ENCODE data around the gene VPS13D.

Gene VPS13D

GRCh38 chr1:12438349-12438924 lies 208.6 kb downstream of the VPS13D start:
- H3K4me3 Mint-ChIP-seq, result peak overlapping the region; percentile 18
- peak; percentile 54 for DNase-seq
- no peaks in the 10 kb centered on the region for H3K27me3 Mint-ChIP-seq
- peaks cover 91% of the 10 kb centered on the region for H3K4me1 Mint-ChIP-seq (ENCODE audit: low read depth)
- H3K9me3 Mint-ChIP-seq, result no peaks in the 10 kb centered on the region
- peaks cover 52% of the 10 kb centered on the region for H3K36me3 Mint-ChIP-seq (ENCODE audit: low read depth)
- peak overlapping the region; percentile 83 for H3K27ac Mint-ChIP-seq

- Mint-ChIP-seq H3K27ac (peak overlapping the region; percentile 83), H3K36me3 (ENCODE audit: low read depth) (peaks cover 53% of the 10 kb centered on the region), H3K9me3 (no peaks in the 10 kb centered on the region), H3K4me1 (ENCODE audit: low read depth) (peaks cover 87% of the 10 kb centered on the region), H3K27me3 (no peaks in the 10 kb centered on the region), H3K4me3 (no peak overlapping the region)
- no peak for DNase-seq
Observed at GRCh38 chr1:12439073-12439472, 209.2 kb downstream of the VPS13D start.

DNA sequence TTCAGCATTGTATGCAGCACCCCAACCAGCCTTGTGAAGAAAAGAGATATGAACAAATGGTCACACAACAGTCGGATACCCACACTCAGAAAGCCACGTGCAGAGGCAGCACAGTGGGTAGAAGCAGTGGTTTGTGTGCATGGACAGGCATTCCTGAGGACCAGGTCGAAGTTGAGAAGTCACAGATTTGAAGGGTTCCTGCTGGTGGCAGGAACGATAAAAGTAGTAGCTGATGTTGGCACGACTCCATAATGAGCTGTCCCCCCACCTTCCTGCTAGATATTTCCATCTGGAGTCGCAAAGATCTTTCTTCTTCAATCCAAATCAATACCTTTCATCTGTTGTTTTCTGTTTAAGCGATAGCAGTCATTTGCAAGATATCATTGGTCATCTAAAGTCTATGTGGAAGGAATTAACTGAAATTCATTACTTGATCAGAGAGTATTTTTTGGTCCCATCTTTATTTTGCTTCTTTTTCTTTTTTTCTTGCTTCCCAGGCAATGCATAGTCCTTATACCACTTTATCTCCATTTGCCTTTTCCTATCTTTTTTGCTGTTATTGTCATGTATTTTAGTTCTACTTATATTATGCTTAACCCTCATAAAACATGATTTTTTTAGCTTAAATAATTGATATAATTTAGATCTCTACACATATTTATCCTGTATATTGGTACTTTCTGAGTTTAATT lies 211.7 kb downstream of the VPS13D start:
- H3K9me3 Mint-ChIP-seq, result no peaks in the 10 kb centered on the region
- H3K27ac Mint-ChIP-seq, result peak overlapping the region; percentile 3
- H3K36me3 Mint-ChIP-seq (ENCODE audit: low read depth), result peaks cover 66% of the 10 kb centered on the region
- no peaks in the 10 kb centered on the region for H3K27me3 Mint-ChIP-seq
- no peak overlapping the region for H3K4me3 Mint-ChIP-seq
- peaks cover 81% of the 10 kb centered on the region for H3K4me1 Mint-ChIP-seq (ENCODE audit: low read depth)
- no peak for DNase-seq

GRCh38 chr1:12442217-12442616 lies 212.4 kb downstream of the VPS13D start:
- Mint-ChIP-seq H3K9me3 (no peaks in the 10 kb centered on the region), H3K4me3 (no peak overlapping the region), H3K27ac (no peak overlapping the region), H3K27me3 (no peaks in the 10 kb centered on the region), H3K36me3 (ENCODE audit: low read depth) (peaks cover 65% of the 10 kb centered on the region), H3K4me1 (ENCODE audit: low read depth) (peaks cover 81% of the 10 kb centered on the region)
- DNase-seq, result no peak

- H3K36me3 Mint-ChIP-seq (ENCODE audit: low read depth), result peaks cover 59% of the 10 kb centered on the region
- peaks cover 81% of the 10 kb centered on the region for H3K4me1 Mint-ChIP-seq (ENCODE audit: low read depth)
- H3K9me3 Mint-ChIP-seq, result no peaks in the 10 kb centered on the region
- H3K27me3 Mint-ChIP-seq, result no peaks in the 10 kb centered on the region
- no peak overlapping the region for H3K4me3 Mint-ChIP-seq
- H3K27ac Mint-ChIP-seq, result no peak overlapping the region
- DNase-seq, result no peak
Observed at GRCh38 chr1:12443151-12443550, 213.3 kb downstream of the VPS13D start.

DNA sequence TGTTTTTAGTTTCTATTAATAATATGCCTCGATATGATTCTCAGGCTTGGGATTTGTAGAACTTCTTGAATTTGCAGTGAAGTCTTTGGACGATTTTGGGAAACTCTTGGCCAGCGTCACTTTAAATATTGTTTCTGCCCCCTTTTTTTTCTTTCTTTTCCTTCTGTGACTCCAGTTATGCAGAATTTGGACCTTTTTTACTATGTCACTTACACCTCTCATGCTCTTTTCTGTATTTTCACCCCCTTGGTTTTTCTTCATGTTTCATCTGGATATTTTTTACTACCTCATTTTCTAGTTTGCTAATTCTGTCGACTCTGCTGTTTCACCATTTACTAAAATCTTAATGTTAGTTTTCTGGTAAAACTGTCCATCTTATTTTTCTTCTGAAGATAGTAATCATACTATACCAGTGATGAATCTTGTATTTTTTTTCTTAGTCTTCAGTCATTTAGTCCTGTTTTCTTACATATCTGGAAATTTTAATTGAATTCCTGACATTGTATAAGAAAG lies 214.6 kb downstream of the VPS13D start:
- no peak for DNase-seq
- no peak overlapping the region for H3K27ac Mint-ChIP-seq
- H3K4me1 Mint-ChIP-seq (ENCODE audit: low read depth), result peaks cover 81% of the 10 kb centered on the region
- peaks cover 53% of the 10 kb centered on the region for H3K36me3 Mint-ChIP-seq (ENCODE audit: low read depth)
- no peak overlapping the region for H3K4me3 Mint-ChIP-seq
- no peaks in the 10 kb centered on the region for H3K27me3 Mint-ChIP-seq
- H3K9me3 Mint-ChIP-seq, result no peaks in the 10 kb centered on the region

GRCh38 chr1:12445257-12445656 lies 215.4 kb downstream of the VPS13D start:
- DNase-seq, result no peak
- Mint-ChIP-seq H3K4me1 (ENCODE audit: low read depth) (peaks cover 80% of the 10 kb centered on the region), H3K9me3 (no peaks in the 10 kb centered on the region), H3K27me3 (no peaks in the 10 kb centered on the region), H3K27ac (no peak overlapping the region), H3K36me3 (ENCODE audit: low read depth) (peaks cover 48% of the 10 kb centered on the region), H3K4me3 (no peak overlapping the region)

DNA sequence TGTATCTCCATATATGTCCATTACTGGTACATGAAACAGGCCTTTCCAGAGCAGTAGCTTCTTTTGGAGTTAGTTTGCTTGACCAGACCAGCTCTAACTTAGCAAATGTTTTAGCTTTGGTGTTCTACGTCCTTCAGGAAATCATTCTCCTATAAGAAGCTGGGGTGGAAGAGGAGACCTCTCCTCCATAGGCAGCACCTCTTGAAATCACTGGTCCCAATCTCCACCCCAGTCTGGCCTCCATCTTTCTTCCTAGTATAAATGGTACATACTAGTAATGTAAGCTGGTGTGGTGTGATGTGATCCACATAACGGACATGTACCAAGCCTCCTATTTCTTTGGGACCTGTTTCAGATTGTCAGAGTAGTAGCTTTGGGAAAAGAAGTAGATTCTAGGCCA lies 216.8 kb downstream of the VPS13D start:
- no peak for DNase-seq
- Mint-ChIP-seq H3K4me1 (ENCODE audit: low read depth) (peaks cover 84% of the 10 kb centered on the region), H3K36me3 (ENCODE audit: low read depth) (peaks cover 54% of the 10 kb centered on the region), H3K27me3 (no peaks in the 10 kb centered on the region), H3K9me3 (no peaks in the 10 kb centered on the region), H3K27ac (no peak overlapping the region), H3K4me3 (no peak overlapping the region)

DNA sequence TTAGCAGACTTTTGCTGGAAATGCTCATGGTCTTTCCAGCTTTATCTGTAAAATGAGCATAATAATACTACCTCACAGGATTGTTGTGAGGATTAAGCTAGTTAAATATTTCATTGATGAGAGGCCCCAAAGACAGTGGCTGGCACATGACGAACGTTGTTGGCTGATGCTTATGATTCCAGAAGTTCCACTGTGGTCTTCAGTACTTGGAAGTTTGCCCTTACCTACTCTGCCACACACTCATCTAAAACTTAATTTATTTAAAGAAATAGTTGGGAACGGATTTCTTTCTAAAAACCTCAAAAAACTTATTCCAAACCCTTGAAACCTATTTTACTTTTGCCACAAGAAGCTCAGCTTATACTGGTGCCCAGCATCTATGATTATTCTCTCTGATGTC lies 217.5 kb downstream of the VPS13D start:
- Mint-ChIP-seq H3K4me3 (no peak overlapping the region), H3K36me3 (ENCODE audit: low read depth) (peaks cover 58% of the 10 kb centered on the region), H3K27ac (no peak overlapping the region), H3K4me1 (ENCODE audit: low read depth) (peaks cover 87% of the 10 kb centered on the region), H3K9me3 (no peaks in the 10 kb centered on the region), H3K27me3 (no peaks in the 10 kb centered on the region)
- no peak for DNase-seq

GRCh38 chr1:12447849-12448312 lies 218.1 kb downstream of the VPS13D start:
- Mint-ChIP-seq H3K4me1 (ENCODE audit: low read depth) (peaks cover 87% of the 10 kb centered on the region), H3K4me3 (no peak overlapping the region), H3K9me3 (peaks cover 3% of the 10 kb centered on the region), H3K27me3 (no peaks in the 10 kb centered on the region), H3K27ac (peak overlapping the region; percentile 97), H3K36me3 (ENCODE audit: low read depth) (peaks cover 58% of the 10 kb centered on the region)
- DNase-seq, result no peak

DNA sequence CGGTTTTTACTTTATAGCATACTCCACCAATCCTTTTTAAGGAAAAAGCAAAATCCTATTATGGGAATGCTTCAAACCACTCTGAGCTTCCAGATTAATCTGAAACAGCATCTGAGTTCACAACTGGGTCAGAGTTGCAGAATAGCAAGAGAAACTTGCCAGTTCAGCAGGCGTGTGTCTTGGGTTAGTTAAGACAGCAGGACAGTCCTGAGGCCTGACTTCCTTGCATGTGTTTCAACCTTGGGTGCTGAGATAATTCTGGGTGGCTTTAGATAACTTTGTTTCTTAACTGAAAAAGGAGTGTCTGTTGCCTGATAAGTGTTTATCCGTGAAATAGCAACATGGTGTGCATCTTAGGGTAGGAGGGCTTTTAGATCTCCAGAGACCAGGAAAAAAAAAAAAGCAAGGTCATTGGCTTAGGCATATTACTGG lies 218.9 kb downstream of the VPS13D start:
- peaks cover 90% of the 10 kb centered on the region for H3K4me1 Mint-ChIP-seq (ENCODE audit: low read depth)
- no peak for DNase-seq

GRCh38 chr1:12450090-12450755 lies 220.4 kb downstream of the VPS13D start:
- Mint-ChIP-seq H3K4me1 (ENCODE audit: low read depth) (peaks cover 94% of the 10 kb centered on the region), H3K4me3 (peak overlapping the region; percentile 62), H3K27me3 (no peaks in the 10 kb centered on the region), H3K27ac (peak overlapping the region; percentile 97), H3K9me3 (peaks cover 3% of the 10 kb centered on the region), H3K36me3 (ENCODE audit: low read depth) (peaks cover 45% of the 10 kb centered on the region)
- DNase-seq, result no peak

More for the DNA sequence above, 218.9 kb downstream of the VPS13D start:
- H3K36me3 Mint-ChIP-seq (ENCODE audit: low read depth), result peaks cover 52% of the 10 kb centered on the region
- peak overlapping the region; percentile 97 for H3K27ac Mint-ChIP-seq
- no peaks in the 10 kb centered on the region for H3K27me3 Mint-ChIP-seq
- H3K4me3 Mint-ChIP-seq, result peak overlapping the region; percentile 67
- peaks cover 3% of the 10 kb centered on the region for H3K9me3 Mint-ChIP-seq

GRCh38 chr1:12450756-12451559 lies 221.1 kb downstream of the VPS13D start:
- DNase-seq, result no peak
- H3K9me3 Mint-ChIP-seq, result peaks cover 3% of the 10 kb centered on the region
- peaks cover 94% of the 10 kb centered on the region for H3K4me1 Mint-ChIP-seq (ENCODE audit: low read depth)
- peaks cover 44% of the 10 kb centered on the region for H3K36me3 Mint-ChIP-seq (ENCODE audit: low read depth)
- H3K27ac Mint-ChIP-seq, result peak overlapping the region; percentile 97
- no peaks in the 10 kb centered on the region for H3K27me3 Mint-ChIP-seq
- peak overlapping the region; percentile 20 for H3K4me3 Mint-ChIP-seq

DNA sequence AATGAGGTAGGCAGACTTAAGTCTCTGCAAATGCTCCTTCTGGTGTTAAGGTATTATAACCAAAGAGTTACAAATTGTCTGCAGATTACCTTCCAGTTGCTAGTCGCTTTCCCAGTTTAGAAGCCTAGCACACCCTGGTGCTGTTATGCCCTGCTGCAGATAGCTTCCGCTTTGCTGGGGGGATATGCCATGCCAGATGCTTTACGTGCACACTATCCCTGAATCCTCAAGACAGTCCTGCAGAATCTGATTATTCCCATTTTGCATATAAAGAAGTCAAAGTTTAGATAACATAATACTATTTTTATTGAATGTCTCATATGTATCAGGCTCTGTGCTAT lies 221.7 kb downstream of the VPS13D start:
- H3K27ac Mint-ChIP-seq, result peak overlapping the region; percentile 47
- H3K4me1 Mint-ChIP-seq (ENCODE audit: low read depth), result peaks cover 93% of the 10 kb centered on the region
- peak overlapping the region; percentile 20 for H3K4me3 Mint-ChIP-seq
- no peaks in the 10 kb centered on the region for H3K27me3 Mint-ChIP-seq
- H3K36me3 Mint-ChIP-seq (ENCODE audit: low read depth), result peaks cover 44% of the 10 kb centered on the region
- peaks cover 3% of the 10 kb centered on the region for H3K9me3 Mint-ChIP-seq
- DNase-seq, result no peak
